Small intestine (tissue), 7 donors: ENCODE data around the gene TNFSF8. TPM values are rescaled to one million over a fixed set of nuclear protein-coding genes. Genes with fewer than 3 reads are reported as not detected.

Experiments used
- DNase-seq, 2 donors: peaks; one replicate each; pipeline versions ENCODE4 v3.0.0 to v3.0.0-alpha.2; 2013
- FAIRE-seq: peaks from 2 replicates; lab custom pipeline; 2012; peaks lifted over from hg19 to GRCh38; lab: Jason Lieb, UNC
- H3K27ac ChIP-seq, 3 donors: one replicate each; pipeline ENCODE4 v1.5.1; 2013; ENCODE audit warnings: low read length in 2 of 3, mild to moderate bottlenecking in 2 of 3, control low read depth in 1 of 3, inconsistent platforms in 1 of 3, low read depth in 1 of 3, moderate library complexity in 1 of 3
- H3K27me3 ChIP-seq, 3 donors: one replicate each; pipeline ENCODE4 v1.6.1; 2013; ENCODE audit warnings: low read length in 3 of 3, inconsistent platforms in 1 of 3; ENCODE audit not compliant: control insufficient read depth in 3 of 3, insufficient read depth in 3 of 3
- H3K36me3 ChIP-seq, 3 donors: one replicate each; pipeline ENCODE4 v1.6.1; 2013; ENCODE audit warnings: low read length in 3 of 3, inconsistent platforms in 1 of 3, low read depth in 1 of 3, mild to moderate bottlenecking in 1 of 3, moderate library complexity in 1 of 3; ENCODE audit not compliant: control insufficient read depth in 3 of 3, insufficient read depth in 2 of 3
- H3K4me1 ChIP-seq, 3 donors: one replicate each; pipeline ENCODE4 v1.6.1; 2013; ENCODE audit warnings: low read length in 2 of 3, inconsistent platforms in 1 of 3, low read depth in 1 of 3, mild to moderate bottlenecking in 1 of 3, moderate library complexity in 1 of 3; ENCODE audit not compliant: control insufficient read depth in 3 of 3, insufficient read depth in 2 of 3
- H3K4me3 ChIP-seq, 3 donors: one replicate each; pipeline ENCODE4 v1.5.1; 2013; ENCODE audit warnings: low read length in 3 of 3, control low read depth in 1 of 3, inconsistent platforms in 1 of 3, low read depth in 1 of 3, mild to moderate bottlenecking in 1 of 3, moderate library complexity in 1 of 3
- H3K9me3 ChIP-seq, 2 donors: one replicate each; pipeline ENCODE4 v1.6.1; 2013; ENCODE audit warnings: low read depth in 1 of 2, low read length in 1 of 2; ENCODE audit not compliant: control insufficient read depth in 2 of 2, insufficient read depth in 1 of 2
- WGBS, 3 donors: extraction: QIAGEN DNeasy Blood & Tissue Kit; methylation state at CpG; one replicate each; pipeline ENCODE4 v1.1.7; 2013; 5-methylcytosine and 5-hydroxymethylcytosine counted together
- polyA plus RNA-seq, 4 donors: library from polyadenylated mRNA; stranded (reverse) in 3 of 4; unstranded in 1 of 4; fragments of 200-250 nt in 3 of 4; fragments of 120-200 nt in 1 of 4; gene quantifications; one replicate each; pipeline versions ENCODE4 v1.2.1 to v1.2.3, GENCODE V29; 2013
- donor health status: healthy with polysubstance abuse.
- donor health status: control.
- donor health status: control.
- donor health status: Bipolar disorder and iron deficiency.
- donor health status: healthy.

Gene TNFSF8
- polyA plus RNA-seq, 4 donors, result 0.43 to 1.2 (median 1.1) TPM; not detected in 1

DNA sequence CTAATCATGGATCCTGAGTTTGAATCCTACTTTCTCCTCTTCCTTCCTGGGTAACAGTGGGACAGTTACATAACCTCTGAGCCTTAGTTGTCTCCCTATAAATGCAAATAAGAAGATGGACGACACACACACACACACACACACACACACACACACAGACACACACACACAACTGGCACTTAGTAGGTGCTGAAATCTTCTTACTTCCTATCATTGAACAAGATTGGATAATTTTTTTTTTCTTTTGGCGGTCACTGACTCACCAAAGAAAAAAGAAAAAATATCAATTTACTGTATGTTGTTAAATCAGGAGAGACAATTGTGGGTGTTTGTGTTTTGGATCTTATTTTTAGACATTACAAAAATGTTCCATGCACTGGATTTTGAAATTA, 28.4 kb upstream of the TNFSF8 start:
- Histone ChIP-seq H3K36me3 (no peaks in the 10 kb centered on the region), H3K9me3 (peaks cover 0 to 10% of the 10 kb centered on the region in 2 donors), H3K27me3 (peaks cover 0 to 10% (median 1%) of the 10 kb centered on the region in 3 donors), H3K4me3 (no peak overlapping the region), H3K4me1 (no peaks in the 10 kb centered on the region), H3K27ac (no peak overlapping the region)
- FAIRE-seq (no peak), DNase-seq (no peak)
- 84 to 87% (median 86%) methylated on average over 2 of the region's 2 CpGs for WGBS, 3 donors

- no peak for FAIRE-seq
These were observed 27.8 kb upstream of the TNFSF8 start for GRCh38 chr9:114958021-114958843.

DNA sequence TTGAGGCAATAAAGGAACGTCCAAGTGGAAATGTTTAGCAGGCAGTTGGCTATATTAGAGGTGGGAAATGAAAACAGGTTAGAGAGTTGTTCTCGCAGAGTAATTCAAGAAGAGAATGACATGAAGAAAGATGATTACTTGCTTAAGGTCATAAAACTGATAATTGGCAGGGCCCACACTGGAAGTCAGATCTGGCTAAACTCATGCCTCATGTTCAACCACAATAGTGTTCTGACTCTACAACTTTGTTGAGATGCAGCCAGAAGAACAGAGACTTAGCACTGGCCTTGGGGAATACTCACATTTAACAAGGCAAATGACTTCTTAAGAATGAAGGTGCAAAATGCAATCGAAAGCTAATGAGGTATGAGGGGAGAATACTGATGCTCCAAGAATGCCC, 27.2 kb upstream of the TNFSF8 start:
- Histone ChIP-seq H3K27ac (no peak overlapping the region), H3K4me1 (no peaks in the 10 kb centered on the region), H3K27me3 (peaks cover 0 to 13% (median 1%) of the 10 kb centered on the region in 3 donors), H3K9me3 (peaks cover 0 to 4% of the 10 kb centered on the region in 2 donors), H3K4me3 (no peak overlapping the region), H3K36me3 (no peaks in the 10 kb centered on the region)
- DNase-seq (no peak), FAIRE-seq (no peak)
- 79 to 80% (median 79%) methylated on average over 3 of the region's 3 CpGs for WGBS, 3 donors

More at GRCh38 chr9:114958021-114958843, 27.8 kb upstream of the TNFSF8 start:
- 66 to 84% (median 67%) methylated on average over 12 of the region's 12 CpGs for WGBS, 3 donors
- peaks cover 0 to 8% of the 10 kb centered on the region in 2 donors for H3K9me3 ChIP-seq
- no peaks in the 10 kb centered on the region for H3K36me3 ChIP-seq
- peak in 1 of 2 donors; percentile 13 for DNase-seq
- H3K27ac ChIP-seq, result no peak overlapping the region
- H3K4me3 ChIP-seq, result no peak overlapping the region
- peaks cover 0 to 13% (median 1%) of the 10 kb centered on the region in 3 donors for H3K27me3 ChIP-seq
- no peaks in the 10 kb centered on the region for H3K4me1 ChIP-seq

DNA sequence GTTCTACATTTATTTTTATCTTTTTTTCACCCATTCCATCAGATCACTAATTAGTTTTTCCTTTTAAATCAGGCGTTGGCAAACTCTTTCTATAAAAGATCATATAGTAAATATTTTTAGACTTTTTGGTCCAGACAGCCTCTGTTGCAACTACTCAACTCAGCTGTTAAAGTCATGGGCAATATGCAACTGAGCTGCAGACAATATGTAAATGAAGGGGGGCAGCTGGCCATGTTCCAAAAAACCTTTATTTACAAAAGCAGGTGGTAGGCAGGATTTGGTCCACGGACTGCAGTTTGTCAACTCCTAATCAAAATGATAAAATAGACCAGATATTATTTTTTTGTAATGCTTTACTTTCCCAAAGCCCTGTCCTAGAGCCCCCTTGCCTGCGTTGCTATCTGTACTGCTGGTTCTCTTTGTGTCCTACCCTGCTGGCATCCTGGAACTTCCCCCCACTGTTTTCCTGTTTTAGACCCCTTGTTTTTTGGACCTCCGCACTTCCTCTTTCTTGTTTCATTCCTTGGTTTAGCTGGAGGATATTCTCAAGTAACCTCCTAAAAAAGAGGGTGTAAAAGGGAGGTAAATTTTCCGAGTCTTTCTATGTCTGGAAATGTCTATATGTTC, 24.7 kb upstream of the TNFSF8 start:
- H3K9me3 ChIP-seq, result no peaks in the 10 kb centered on the region
- H3K4me1 ChIP-seq, result no peaks in the 10 kb centered on the region
- H3K27ac ChIP-seq, result no peak overlapping the region
- DNase-seq, result no peak
- H3K4me3 ChIP-seq, result no peak overlapping the region
- H3K36me3 ChIP-seq, result no peaks in the 10 kb centered on the region
- 61 to 69% (median 65%) methylated on average over 5 of the region's 5 CpGs for WGBS, 3 donors
- no peak for FAIRE-seq
- peaks cover 0 to 10% (median 1%) of the 10 kb centered on the region in 3 donors for H3K27me3 ChIP-seq

DNA sequence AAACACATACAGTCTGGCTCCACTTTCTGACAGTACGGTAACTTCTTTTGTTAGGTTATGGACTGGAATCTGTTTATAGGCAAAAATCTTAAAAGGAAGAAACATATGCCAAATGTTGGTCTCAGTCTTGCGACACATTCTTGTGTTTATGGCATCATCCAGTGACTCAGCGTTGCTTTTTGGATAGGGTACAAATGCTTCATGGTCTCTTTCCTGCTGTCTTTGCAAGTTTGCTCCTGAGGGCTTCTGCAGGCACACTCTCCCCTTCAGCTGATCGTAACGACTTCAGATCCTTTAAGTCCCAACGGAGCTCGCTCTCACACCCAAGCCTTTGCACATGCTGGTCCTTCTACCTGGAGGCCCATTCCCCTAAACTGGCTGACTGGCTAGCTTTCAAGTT, 23.6 kb upstream of the TNFSF8 start:
- Histone ChIP-seq H3K27me3 (peaks cover 0 to 10% (median 1%) of the 10 kb centered on the region in 3 donors), H3K9me3 (no peaks in the 10 kb centered on the region), H3K27ac (peak overlapping the region in 1 of 3 donors; percentile 23), H3K36me3 (no peaks in the 10 kb centered on the region), H3K4me3 (no peak overlapping the region), H3K4me1 (no peaks in the 10 kb centered on the region)
- DNase-seq (peak in 1 of 2 donors; percentile 3), FAIRE-seq (no peak)
- 60 to 79% (median 69%) methylated on average over 7 of the region's 7 CpGs for WGBS, 3 donors

- Histone ChIP-seq H3K27me3 (peaks cover 0 to 10% (median 1%) of the 10 kb centered on the region in 3 donors), H3K27ac (no peak overlapping the region), H3K4me1 (no peaks in the 10 kb centered on the region), H3K9me3 (no peaks in the 10 kb centered on the region), H3K36me3 (no peaks in the 10 kb centered on the region), H3K4me3 (no peak overlapping the region)
- FAIRE-seq (no peak), DNase-seq (no peak)
- WGBS, 3 donors, result 55 to 66% (median 62%) methylated on average over 2 of the region's 2 CpGs
These were observed 22.7 kb upstream of the TNFSF8 start for GRCh38 chr9:114953046-114953445.

DNA sequence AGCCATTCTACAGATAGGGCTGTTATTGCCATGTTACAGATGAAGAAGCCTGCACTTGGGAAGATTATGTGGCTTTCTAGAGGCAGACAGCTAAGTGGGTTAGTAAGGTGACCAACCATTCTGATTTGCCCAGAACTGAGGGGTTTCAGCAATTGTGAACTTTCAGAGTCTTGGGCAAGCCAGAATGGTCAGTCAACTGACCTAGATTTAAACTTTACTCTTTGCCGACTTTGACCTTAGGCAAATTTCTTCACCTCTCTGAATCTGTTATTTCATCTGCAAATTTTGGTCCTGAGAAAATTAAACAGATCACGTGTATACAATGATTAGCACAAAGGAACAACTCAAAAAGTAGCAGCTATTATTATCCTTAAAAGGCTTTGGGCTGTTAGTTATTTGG, 20.4 kb upstream of the TNFSF8 start:
- H3K4me3 ChIP-seq, result no peak overlapping the region
- DNase-seq, result no peak
- H3K27ac ChIP-seq, result no peak overlapping the region
- no peaks in the 10 kb centered on the region for H3K4me1 ChIP-seq
- WGBS, 3 donors, result 76 to 89% (median 82%) methylated on average over 2 of the region's 2 CpGs
- no peaks in the 10 kb centered on the region for H3K36me3 ChIP-seq
- H3K9me3 ChIP-seq, result no peaks in the 10 kb centered on the region
- no peak for FAIRE-seq
- H3K27me3 ChIP-seq, result peaks cover 0 to 9% (median 0%) of the 10 kb centered on the region in 3 donors

- Histone ChIP-seq H3K27ac (no peak overlapping the region), H3K27me3 (no peaks in the 10 kb centered on the region), H3K4me3 (no peak overlapping the region), H3K9me3 (no peaks in the 10 kb centered on the region), H3K36me3 (no peaks in the 10 kb centered on the region), H3K4me1 (no peaks in the 10 kb centered on the region)
- FAIRE-seq, result no peak
- 51 to 62% (median 54%) methylated on average over 4 of the region's 4 CpGs for WGBS, 3 donors
- DNase-seq, result no peak
These were observed 16.7 kb upstream of the TNFSF8 start for GRCh38 chr9:114947058-114947457.
